GM23338 (cell line): ENCODE results near the gene CHAC1.
"Not testable (repeated sequence)": the region's sequence is repeated elsewhere in the genome, so short reads cannot be mapped to it uniquely, and the experiment has no call there.

Experiments
- CREB1 ChIP-seq: fragments of 250-450 bp; sonication (Bioruptor Pico); IDR thresholded peaks from 2 replicates; pipeline ENCODE4 v1.5.0; 2020; ENCODE audit warnings: low read depth, mild to moderate bottlenecking, moderate library complexity
- CTCF ChIP-seq, 2 experiments: fragments of 200-600 bp in 1 of 2; sonication (generic) in 1 of 2; conservative IDR thresholded peaks; 2 replicates each; pipeline versions ENCODE4 v1.5.1 to v1.6.1; 2016 to 2017; ENCODE audit warnings: antibody characterized with exemption in 2 of 2, low read depth in 2 of 2, mild to moderate bottlenecking in 2 of 2, moderate library complexity in 1 of 2
- EZH2 ChIP-seq: fragments of 200-600 bp; sonication (generic); IDR thresholded peaks from one replicate; pipeline ENCODE4 v1.8.0; 2017; ENCODE audit warnings: antibody characterized with exemption, mild to moderate bottlenecking, low read depth; ENCODE audit not compliant: unreplicated experiment
- EZH2phosphoT487 ChIP-seq: fragments of 200-600 bp; sonication (generic); IDR thresholded peaks from one replicate; pipeline ENCODE4 v1.8.1; 2018; ENCODE audit warnings: antibody characterized with exemption; ENCODE audit not compliant: unreplicated experiment
- POLR2AphosphoS5 ChIP-seq: IDR thresholded peaks from 2 replicates; pipeline ENCODE4 v1.6.1; 2016; ENCODE audit warnings: antibody characterized with exemption, low read depth
- ZNF331 ChIP-seq: fragments of 250-450 bp; sonication (Bioruptor Pico); IDR thresholded peaks from 2 replicates; pipeline ENCODE4 v1.5.0; 2020; ENCODE audit warnings: low read depth, mild to moderate bottlenecking, moderate library complexity

DNA sequence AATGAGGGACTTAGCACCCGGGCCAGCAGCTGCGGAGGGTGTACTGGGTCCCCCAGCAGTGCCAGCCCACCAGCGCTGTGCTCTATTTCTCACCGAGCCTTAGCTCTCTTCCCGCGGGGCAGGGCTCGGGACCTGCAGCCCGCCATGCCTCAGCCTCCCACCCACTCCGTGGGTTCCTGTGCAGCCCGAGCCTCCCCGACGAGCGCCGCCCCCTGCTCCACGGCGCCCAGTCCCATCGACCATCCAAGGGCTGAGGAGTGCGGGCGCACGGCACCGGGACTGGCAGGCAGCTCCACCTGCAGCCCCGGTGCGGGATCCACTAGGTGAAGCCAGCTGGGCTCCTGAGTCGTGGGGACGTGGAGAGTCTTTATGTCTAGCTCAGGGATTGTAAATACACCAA, 8.5 kb downstream of the CHAC1 start:
- not testable (repeated sequence) for TF ChIP-seq CTCF (conservative IDR thresholded peaks at IDR 0.05; ENCODE audit: low read depth in 2 of 2); EZH2; POLR2AphosphoS5; CREB1 (CRISPR knock-in tag); EZH2phosphoT487; ZNF331 (CRISPR knock-in tag)
